ENCODE results near the gene RNF148. TPM values are rescaled to one million over a fixed set of nuclear protein-coding genes. Genes with fewer than 3 reads are reported as not detected.
A peak's percentile ranks its signal among the peaks of the same experiment; 100 is the strongest.

The RNF148 gene
- total RNA-seq, 6 donors from 2014 or later: 1.2 to 12.6 (median 7.6) TPM

DNA sequence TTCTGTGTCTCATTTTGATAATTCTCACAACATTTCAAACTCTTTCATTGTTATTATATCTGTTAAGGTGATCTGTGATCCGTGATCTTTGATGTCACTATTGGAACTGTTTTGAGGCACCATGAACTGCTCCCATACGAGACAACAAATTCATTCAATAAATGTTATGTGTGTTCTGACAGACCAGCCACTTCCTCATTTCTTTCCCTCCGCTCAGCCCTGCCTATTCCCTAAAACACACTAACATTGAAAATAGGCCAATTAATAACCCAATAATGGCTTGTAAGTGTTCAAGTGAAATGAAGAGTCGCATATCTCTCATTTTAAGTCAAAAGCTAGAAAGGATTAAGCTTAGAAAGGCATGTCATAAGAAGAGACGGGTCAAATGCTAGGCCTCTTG lies 49.0 kb downstream of the RNF148 start:
- peaks cover 6 to 10% (median 7%) of the 10 kb centered on the region in 4 donors for H3K4me1 ChIP-seq
- H3K36me3 ChIP-seq: no peaks in the 10 kb centered on the region
- 83 to 92% methylated on average over 5 of the region's 5 CpGs for WGBS, 2 donors

DNA sequence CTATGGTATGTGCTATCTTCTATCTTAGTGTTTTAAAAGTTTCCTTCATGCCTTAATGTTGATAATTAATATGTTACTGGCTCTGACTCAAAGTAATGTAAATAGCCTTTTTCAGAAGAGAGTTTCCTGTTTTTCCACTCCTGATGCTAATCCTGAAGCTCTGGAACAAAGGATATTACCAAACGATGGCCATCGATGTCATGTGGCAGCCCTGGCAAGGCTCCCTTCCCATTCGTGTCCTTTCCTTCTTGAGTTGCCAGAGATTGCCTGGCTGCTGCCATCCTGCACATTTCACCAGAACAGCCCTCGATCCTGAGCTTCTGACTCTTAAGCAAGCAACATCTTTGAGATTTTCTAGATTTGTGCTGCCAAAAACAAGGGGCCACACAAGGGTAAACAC lies 49.8 kb downstream of the RNF148 start:
- TF ChIP-seq POLR2AphosphoS5 (IDR thresholded peaks at IDR 0.05): peak in 1 of 2 donors; percentile 53
- TF ChIP-seq, protein P1, sequence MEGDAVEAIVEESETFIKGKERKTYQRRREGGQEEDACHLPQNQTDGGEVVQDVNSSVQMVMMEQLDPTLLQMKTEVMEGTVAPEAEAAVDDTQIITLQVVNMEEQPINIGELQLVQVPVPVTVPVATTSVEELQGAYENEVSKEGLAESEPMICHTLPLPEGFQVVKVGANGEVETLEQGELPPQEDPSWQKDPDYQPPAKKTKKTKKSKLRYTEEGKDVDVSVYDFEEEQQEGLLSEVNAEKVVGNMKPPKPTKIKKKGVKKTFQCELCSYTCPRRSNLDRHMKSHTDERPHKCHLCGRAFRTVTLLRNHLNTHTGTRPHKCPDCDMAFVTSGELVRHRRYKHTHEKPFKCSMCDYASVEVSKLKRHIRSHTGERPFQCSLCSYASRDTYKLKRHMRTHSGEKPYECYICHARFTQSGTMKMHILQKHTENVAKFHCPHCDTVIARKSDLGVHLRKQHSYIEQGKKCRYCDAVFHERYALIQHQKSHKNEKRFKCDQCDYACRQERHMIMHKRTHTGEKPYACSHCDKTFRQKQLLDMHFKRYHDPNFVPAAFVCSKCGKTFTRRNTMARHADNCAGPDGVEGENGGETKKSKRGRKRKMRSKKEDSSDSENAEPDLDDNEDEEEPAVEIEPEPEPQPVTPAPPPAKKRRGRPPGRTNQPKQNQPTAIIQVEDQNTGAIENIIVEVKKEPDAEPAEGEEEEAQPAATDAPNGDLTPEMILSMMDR (IDR thresholded peaks at IDR 0.05): no peak
- peaks cover 6 to 10% (median 7%) of the 10 kb centered on the region in 4 donors for H3K4me1 ChIP-seq
- ATAC-seq (ENCODE audit: low FRiP score in 2 of 2) (no peak), DNase-seq (peak in 1 of 2 donors; percentile 40)
- no peaks in the 10 kb centered on the region for H3K27me3 ChIP-seq
- H3K9me3 ChIP-seq: no peaks in the 10 kb centered on the region
- no peak overlapping the region for H3K27ac ChIP-seq
- no peak overlapping the region for H3K4me3 ChIP-seq
- 25 to 32% methylated on average over 4 of the region's 4 CpGs for WGBS, 2 donors
- no peaks in the 10 kb centered on the region for H3K36me3 ChIP-seq

More for the DNA sequence above, 49.0 kb downstream of the RNF148 start:
- no peak for DNase-seq
- no peak for ATAC-seq (ENCODE audit: low FRiP score in 2 of 2)
- Histone ChIP-seq H3K4me3 (no peak overlapping the region), H3K27me3 (no peaks in the 10 kb centered on the region), H3K9me3 (no peaks in the 10 kb centered on the region), H3K27ac (no peak overlapping the region)
- no peak for TF ChIP-seq POLR2AphosphoS5 (IDR thresholded peaks at IDR 0.05)

Small RNA genes lying within 50 kb of the gene (small RNA-seq; reads per million reads assigned to genes)
- 0 reads per million in 4 donors for gene AC006463.1

Other genes starting within 250 kb of the RNF148 start
- gene RNF133, start 3.8 kb downstream of the RNF148 start, total RNA-seq: 10 to 100 TPM in 1 of 6 donors, 1 to 10 TPM in 5; 1.0 to 22.0 (median 3.9) TPM
- 10 to 100 TPM; 33.3 to 74.7 (median 45.7) TPM for gene CADPS2, start 183.5 kb upstream of the RNF148 start, total RNA-seq

All from upper lobe of left lung (tissue), 6 donors.